ENCODE data around the gene VEPH1. TPM values are rescaled to one million over a fixed set of nuclear protein-coding genes. Genes with fewer than 3 reads are reported as not detected.
A peak's percentile ranks its signal among the peaks of the same experiment; 100 is the strongest.

Gene VEPH1
- total and polyA plus RNA-seq, 9 of the 15 experiments (the other 6 are each of a cell fraction or from before 2014, with no cell fraction given): 4.5 to 15.6 (median 5.8) TPM

GRCh38 chr3:157493627-157494550 lies 9.3 kb downstream of the VEPH1 start (continued):
- TF ChIP-seq, protein P1, sequence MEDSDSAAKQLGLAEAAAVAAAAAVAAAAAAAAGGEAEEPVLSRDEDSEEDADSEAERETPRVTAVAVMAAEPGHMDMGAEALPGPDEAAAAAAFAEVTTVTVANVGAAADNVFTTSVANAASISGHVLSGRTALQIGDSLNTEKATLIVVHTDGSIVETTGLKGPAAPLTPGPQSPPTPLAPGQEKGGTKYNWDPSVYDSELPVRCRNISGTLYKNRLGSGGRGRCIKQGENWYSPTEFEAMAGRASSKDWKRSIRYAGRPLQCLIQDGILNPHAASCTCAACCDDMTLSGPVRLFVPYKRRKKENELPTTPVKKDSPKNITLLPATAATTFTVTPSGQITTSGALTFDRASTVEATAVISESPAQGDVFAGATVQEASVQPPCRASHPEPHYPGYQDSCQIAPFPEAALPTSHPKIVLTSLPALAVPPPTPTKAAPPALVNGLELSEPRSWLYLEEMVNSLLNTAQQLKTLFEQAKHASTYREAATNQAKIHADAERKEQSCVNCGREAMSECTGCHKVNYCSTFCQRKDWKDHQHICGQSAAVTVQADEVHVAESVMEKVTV (CRISPR knock-in tag; IDR thresholded peaks at IDR 0.05): peak; percentile 29; the same call in 1 of the 2 replicates
- TF ChIP-seq ETV6 (IDR thresholded peaks at IDR 0.05; ENCODE audit: borderline replicate concordance in 1 of 2, low read depth in 2 of 2, low read length in 1 of 2) (no peak), ETV6 (CRISPR knock-in tag; IDR thresholded peaks at IDR 0.05; ENCODE audit: borderline replicate concordance) (no peak), PTTG1 (tag; IDR thresholded peaks at IDR 0.05; ENCODE audit: low read depth) (no peak), TAF15 (IDR thresholded peaks at IDR 0.05; ENCODE audit: low read depth, low read length) (no peak), CEBPG (CRISPR knock-in tag; IDR thresholded peaks at IDR 0.05) (no peak), CEBPG (tag; conservative IDR thresholded peaks at IDR 0.05 in 1 of 2, IDR thresholded peaks at IDR 0.05 in 1 of 2) (peak; percentile 39; a peak in 1 of 4 replicates), WHSC1 (IDR thresholded peaks at IDR 0.05; ENCODE audit: low read length) (no peak), HDAC6 (IDR thresholded peaks at IDR 0.05; ENCODE audit: low read depth, low read length) (no peak), TRIM25 (IDR thresholded peaks at IDR 0.05; ENCODE audit: borderline replicate concordance) (no peak), ZNF444 (CRISPR knock-in tag; IDR thresholded peaks at IDR 0.05) (no peak), ZNF384 (IDR thresholded peaks at IDR 0.05; ENCODE audit: low read depth, low read length) (no peak), FOXJ2 (tag; IDR thresholded peaks at IDR 0.05) (no peak), ZNF764 (CRISPR knock-in tag; IDR thresholded peaks at IDR 0.05; ENCODE audit: low read depth) (no peak), ATF3 (IDR thresholded peaks at IDR 0.05) (peak; percentile 16; the same call in 1 of the 2 replicates), ATF3 (CRISPR knock-in tag; conservative IDR thresholded peaks at IDR 0.05) (no peak), HDGF (IDR thresholded peaks at IDR 0.05) (no peak), NFIC (IDR thresholded peaks at IDR 0.05) (no peak)
- TF ChIP-seq, protein P2, sequence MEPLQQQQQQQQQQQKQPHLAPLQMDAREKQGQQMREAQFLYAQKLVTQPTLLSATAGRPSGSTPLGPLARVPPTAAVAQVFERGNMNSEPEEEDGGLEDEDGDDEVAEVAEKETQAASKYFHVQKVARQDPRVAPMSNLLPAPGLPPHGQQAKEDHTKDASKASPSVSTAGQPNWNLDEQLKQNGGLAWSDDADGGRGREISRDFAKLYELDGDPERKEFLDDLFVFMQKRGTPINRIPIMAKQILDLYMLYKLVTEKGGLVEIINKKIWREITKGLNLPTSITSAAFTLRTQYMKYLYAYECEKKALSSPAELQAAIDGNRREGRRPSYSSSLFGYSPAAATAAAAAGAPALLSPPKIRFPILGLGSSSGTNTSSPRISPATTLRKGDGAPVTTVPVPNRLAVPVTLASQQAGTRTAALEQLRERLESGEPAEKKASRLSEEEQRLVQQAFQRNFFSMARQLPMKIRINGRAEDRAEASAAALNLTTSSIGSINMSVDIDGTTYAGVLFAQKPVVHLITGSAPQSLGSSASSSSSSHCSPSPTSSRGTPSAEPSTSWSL (CRISPR knock-in tag; IDR thresholded peaks at IDR 0.05; ENCODE audit: borderline replicate concordance): no peak
- TF ChIP-seq, protein P3, sequence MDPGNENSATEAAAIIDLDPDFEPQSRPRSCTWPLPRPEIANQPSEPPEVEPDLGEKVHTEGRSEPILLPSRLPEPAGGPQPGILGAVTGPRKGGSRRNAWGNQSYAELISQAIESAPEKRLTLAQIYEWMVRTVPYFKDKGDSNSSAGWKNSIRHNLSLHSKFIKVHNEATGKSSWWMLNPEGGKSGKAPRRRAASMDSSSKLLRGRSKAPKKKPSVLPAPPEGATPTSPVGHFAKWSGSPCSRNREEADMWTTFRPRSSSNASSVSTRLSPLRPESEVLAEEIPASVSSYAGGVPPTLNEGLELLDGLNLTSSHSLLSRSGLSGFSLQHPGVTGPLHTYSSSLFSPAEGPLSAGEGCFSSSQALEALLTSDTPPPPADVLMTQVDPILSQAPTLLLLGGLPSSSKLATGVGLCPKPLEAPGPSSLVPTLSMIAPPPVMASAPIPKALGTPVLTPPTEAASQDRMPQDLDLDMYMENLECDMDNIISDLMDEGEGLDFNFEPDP (CRISPR knock-in tag; IDR thresholded peaks at IDR 0.05): no peak
